GM21390 (cell line): Measurements from ENCODE around the gene KCNH6.

Experiments used
- ATAC-seq: cut with Tn5 transposase; IDR thresholded peaks from one replicate; pipeline ENCODE4 v1.9.1; 2021; ENCODE audit not compliant: unreplicated experiment

The KCNH6 gene

GRCh38 chr17:63523253-63523855, at the start of gene KCNH6:
TSS of gene KCNH6 (plus strand) at chr17:63523358. CDS start at chr17:63523414, 56 bp downstream.
- no peak for ATAC-seq

- ATAC-seq, result no peak
Observed at GRCh38 chr17:63474174-63474573, 49.0 kb upstream of the KCNH6 start.

- no peak for ATAC-seq
Observed at GRCh38 chr17:63474586-63475460, 48.3 kb upstream of the KCNH6 start.

- ATAC-seq, result no peak
Observed at GRCh38 chr17:63475491-63476412, 47.4 kb upstream of the KCNH6 start.

- no peak for ATAC-seq
Observed at GRCh38 chr17:63476459-63476853, 46.7 kb upstream of the KCNH6 start.

GRCh38 chr17:63476854-63477479, 46.2 kb upstream of the KCNH6 start, which contains the start of gene ACE:
TSS of gene ACE (plus strand) at chr17:63477061. CDS start at chr17:63477095, 34 bp downstream.
- peak; percentile 60 for ATAC-seq

- ATAC-seq, result peak; percentile 16
Observed at GRCh38 chr17:63477480-63478440, 45.4 kb upstream of the KCNH6 start.

GRCh38 chr17:63478814-63479494, 44.2 kb upstream of the KCNH6 start:
- ATAC-seq, result peak; percentile 67

- ATAC-seq, result no peak
Observed at GRCh38 chr17:63479495-63480184, 43.5 kb upstream of the KCNH6 start.

GRCh38 chr17:63480192-63480784, 42.9 kb upstream of the KCNH6 start:
- no peak for ATAC-seq

GRCh38 chr17:63480826-63481487, 42.2 kb upstream of the KCNH6 start:
- no peak for ATAC-seq

GRCh38 chr17:63481488-63481870, 41.7 kb upstream of the KCNH6 start:
- ATAC-seq, result no peak

- no peak for ATAC-seq
Observed at GRCh38 chr17:63482509-63482908, 40.6 kb upstream of the KCNH6 start.

GRCh38 chr17:63483038-63483437, 40.1 kb upstream of the KCNH6 start:
- ATAC-seq, result no peak

- ATAC-seq, result no peak
Observed at GRCh38 chr17:63483655-63484575, 39.2 kb upstream of the KCNH6 start.

GRCh38 chr17:63486317-63487013, 36.7 kb upstream of the KCNH6 start:
- ATAC-seq, result no peak
